Body of pancreas (tissue), 4 donors: Measurements from ENCODE around the gene RALGPS2.

ENCODE experiments used
- POLR2A ChIP-seq, 3 donors: fragments of 450-650 bp; IDR thresholded peaks; one replicate each; pipeline ENCODE4 v1.6.1; 2016; ENCODE audit warnings: antibody characterized with exemption in 3 of 3, mild to moderate bottlenecking in 2 of 3
- TF ChIP-seq, protein P1 (sequence below), 7 experiments: fragments of 450-650 bp in 4 of 7; fragments of 200-600 bp in 3 of 7; sonication (generic) in 3 of 7; IDR thresholded peaks; one replicate each; pipeline ENCODE4 v1.5.1; 2016 to 2019; ENCODE audit warnings: antibody characterized with exemption in 7 of 7

DNA sequence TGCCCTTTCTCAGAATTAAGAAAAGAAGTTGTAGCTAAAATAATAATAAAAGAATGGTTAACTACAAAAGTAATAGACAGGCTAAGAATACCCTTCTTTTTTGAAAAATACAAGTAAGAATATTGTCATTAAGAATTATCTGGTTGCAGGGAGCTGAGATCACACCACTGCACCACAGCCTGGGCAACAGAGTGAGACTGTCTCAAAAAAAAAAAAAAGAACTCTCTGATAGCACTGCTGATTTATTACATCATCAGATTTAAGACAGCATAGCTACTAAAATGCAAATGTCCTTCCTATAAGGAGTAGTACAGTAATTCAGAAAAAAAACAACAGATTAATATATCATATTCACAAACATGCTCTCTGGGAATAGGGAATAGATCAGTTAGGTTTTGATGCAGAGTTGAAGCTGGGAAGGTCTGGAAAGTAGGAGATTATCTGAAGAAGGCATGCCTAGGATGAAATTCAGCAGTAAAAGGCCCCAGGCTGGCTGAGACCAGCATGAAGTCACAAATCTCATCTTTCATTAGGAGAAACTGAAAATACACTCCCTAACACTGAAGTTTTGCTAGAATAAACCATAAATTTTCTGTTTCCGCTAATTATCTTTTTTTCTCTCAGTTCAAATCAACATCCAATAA lies 176.6 kb downstream of the RALGPS2 start:
- TF ChIP-seq, protein P1, sequence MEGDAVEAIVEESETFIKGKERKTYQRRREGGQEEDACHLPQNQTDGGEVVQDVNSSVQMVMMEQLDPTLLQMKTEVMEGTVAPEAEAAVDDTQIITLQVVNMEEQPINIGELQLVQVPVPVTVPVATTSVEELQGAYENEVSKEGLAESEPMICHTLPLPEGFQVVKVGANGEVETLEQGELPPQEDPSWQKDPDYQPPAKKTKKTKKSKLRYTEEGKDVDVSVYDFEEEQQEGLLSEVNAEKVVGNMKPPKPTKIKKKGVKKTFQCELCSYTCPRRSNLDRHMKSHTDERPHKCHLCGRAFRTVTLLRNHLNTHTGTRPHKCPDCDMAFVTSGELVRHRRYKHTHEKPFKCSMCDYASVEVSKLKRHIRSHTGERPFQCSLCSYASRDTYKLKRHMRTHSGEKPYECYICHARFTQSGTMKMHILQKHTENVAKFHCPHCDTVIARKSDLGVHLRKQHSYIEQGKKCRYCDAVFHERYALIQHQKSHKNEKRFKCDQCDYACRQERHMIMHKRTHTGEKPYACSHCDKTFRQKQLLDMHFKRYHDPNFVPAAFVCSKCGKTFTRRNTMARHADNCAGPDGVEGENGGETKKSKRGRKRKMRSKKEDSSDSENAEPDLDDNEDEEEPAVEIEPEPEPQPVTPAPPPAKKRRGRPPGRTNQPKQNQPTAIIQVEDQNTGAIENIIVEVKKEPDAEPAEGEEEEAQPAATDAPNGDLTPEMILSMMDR (IDR thresholded peaks at IDR 0.05): no peak
- TF ChIP-seq POLR2A (IDR thresholded peaks at IDR 0.05): no peak
